Measurements from ENCODE around the gene LARP4B.

The LARP4B gene

DNA sequence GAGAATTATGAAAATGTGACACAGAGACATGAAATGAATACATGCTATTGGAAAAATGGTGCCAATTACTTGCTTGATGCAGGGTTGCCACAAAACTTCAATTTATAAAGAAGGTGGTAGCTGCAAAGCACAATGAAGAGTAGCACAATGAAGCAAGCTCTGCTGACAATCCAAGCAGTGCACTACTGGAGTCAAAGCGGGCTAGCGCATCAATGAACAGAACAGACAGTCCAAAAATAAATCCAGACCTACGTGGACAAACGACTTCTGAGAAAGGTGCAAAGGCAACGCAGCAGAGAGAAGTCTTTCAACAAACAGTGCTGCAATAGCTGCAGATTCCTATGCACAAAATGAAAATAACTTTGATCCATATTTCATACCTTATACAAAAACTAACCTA, 75.8 kb downstream of the LARP4B start:
- no peak overlapping the region for H3K4me3 ChIP-seq (ENCODE audit: low read depth, low read length)
- DNase-seq (ENCODE audit: low read depth): no peak
- TF ChIP-seq CTCF (IDR thresholded peaks at IDR 0.05; ENCODE audit: low read depth, low read length, missing control alignments): no peak
- in situ Hi-C loops (cut with HindIII; ENCODE audit: low sequenced_read_pairs): no loop called here

DNA sequence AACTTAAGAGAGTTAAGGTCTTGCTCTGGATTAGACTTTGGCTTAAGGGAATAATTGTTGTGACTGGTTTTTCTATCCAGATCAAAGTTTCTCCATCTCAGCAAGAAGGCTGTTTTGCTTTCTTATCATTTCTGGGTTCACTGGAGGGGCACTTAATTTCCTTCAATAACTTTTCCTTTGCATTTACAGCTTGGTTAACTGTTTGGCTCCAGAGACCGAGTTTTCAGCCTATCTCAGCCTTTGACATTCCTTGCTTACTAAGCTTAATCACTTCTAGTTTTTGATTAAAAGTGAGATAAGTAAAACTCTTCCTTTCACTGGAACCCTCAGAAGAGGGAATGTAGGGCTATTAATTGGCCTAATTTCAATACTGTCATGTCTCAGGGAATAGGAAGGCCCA, 76.4 kb downstream of the LARP4B start:
- TF ChIP-seq CTCF (IDR thresholded peaks at IDR 0.05; ENCODE audit: low read depth, low read length, missing control alignments): no peak
- in situ Hi-C loops (cut with HindIII; ENCODE audit: low sequenced_read_pairs): no loop called here
- H3K4me3 ChIP-seq (ENCODE audit: low read depth, low read length): no peak overlapping the region
- DNase-seq (ENCODE audit: low read depth): no peak

- in situ Hi-C loops (cut with HindIII; ENCODE audit: low sequenced_read_pairs): no loop called here
- no peak overlapping the region for H3K4me3 ChIP-seq (ENCODE audit: low read depth, low read length)
- no peak for TF ChIP-seq CTCF (IDR thresholded peaks at IDR 0.05; ENCODE audit: low read depth, low read length, missing control alignments)
- no peak for DNase-seq (ENCODE audit: low read depth)
Observed at GRCh38 chr10:853017-853416, 78.5 kb downstream of the LARP4B start.

DNA sequence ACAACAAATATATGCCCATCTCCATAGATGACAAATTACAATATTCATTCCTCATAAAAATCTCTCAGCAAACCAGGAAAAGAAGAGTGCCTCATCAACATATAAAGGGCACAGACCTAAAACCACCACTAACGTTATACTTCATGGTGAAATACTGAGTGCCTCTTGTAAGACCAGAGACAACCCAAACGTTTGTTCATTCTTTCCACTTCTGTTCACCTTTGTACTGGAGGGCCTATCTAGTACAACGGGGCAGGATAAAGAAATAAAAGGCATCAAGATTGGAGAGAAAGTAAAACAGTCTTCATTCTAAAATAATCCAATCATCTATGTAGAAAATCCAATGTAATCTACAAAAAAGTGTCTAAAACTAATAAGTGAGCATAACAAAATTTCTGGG, 79.1 kb downstream of the LARP4B start:
- DNase-seq (ENCODE audit: low read depth): no peak
- H3K4me3 ChIP-seq (ENCODE audit: low read depth, low read length): no peak overlapping the region
- TF ChIP-seq CTCF (IDR thresholded peaks at IDR 0.05; ENCODE audit: low read depth, low read length, missing control alignments): no peak
- in situ Hi-C loops (cut with HindIII; ENCODE audit: low sequenced_read_pairs): no loop called here

DNA sequence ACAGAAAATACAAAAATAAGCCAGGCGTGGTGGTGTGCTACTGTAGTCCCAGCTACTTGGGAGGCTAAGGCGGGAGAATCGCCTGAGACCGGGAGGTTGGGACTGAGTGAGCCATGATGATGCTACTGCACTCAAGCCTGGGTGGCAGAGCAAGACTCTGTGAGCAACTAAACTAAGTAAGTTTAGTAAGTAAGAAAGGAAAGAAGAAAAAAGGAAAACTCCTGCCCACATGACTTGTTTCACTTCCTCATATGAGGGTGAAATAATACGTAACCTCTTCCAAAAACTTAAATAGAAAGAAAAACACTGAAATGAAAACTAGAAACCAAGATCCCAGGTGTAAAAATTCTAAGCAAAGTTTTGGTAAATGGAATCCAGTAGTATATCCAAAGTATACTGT, 79.6 kb downstream of the LARP4B start:
- no peak for TF ChIP-seq CTCF (IDR thresholded peaks at IDR 0.05; ENCODE audit: low read depth, low read length, missing control alignments)
- in situ Hi-C loops (cut with HindIII; ENCODE audit: low sequenced_read_pairs): no loop called here
- H3K4me3 ChIP-seq (ENCODE audit: low read depth, low read length): no peak overlapping the region
- DNase-seq (ENCODE audit: low read depth): no peak

- H3K4me3 ChIP-seq (ENCODE audit: low read depth, low read length): no peak overlapping the region
- no peak for DNase-seq (ENCODE audit: low read depth)
- TF ChIP-seq CTCF (IDR thresholded peaks at IDR 0.05; ENCODE audit: low read depth, low read length, missing control alignments): no peak
- in situ Hi-C loops (cut with HindIII; ENCODE audit: low sequenced_read_pairs): no loop called here
Observed at GRCh38 chr10:850093-850492, 81.4 kb downstream of the LARP4B start.

DNA sequence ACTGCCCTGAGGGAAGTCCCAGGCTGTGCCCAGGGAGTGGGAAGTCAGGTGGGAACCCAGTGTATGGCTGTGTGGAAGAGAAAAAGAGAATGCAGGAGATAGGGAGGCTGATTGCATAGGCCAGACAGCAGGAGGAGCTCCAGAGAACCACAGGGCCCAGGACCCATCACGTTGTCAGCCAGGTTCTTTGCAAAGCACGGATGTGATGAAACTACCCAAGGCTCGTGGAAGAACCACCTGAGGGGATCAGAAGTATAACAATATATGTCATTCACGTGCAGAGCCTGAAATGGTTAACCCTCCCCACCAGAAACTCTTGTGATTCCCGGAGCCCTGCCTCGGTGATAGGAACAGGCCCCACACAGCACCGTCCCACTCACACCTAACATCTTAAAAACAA, 83.6 kb downstream of the LARP4B start:
- in situ Hi-C loops (cut with HindIII; ENCODE audit: low sequenced_read_pairs): no loop called here
- no peak for TF ChIP-seq CTCF (IDR thresholded peaks at IDR 0.05; ENCODE audit: low read depth, low read length, missing control alignments)
- no peak for DNase-seq (ENCODE audit: low read depth)
- H3K4me3 ChIP-seq (ENCODE audit: low read depth, low read length): no peak overlapping the region
